ENCODE data around the gene METTL23. TPM values are rescaled to one million over a fixed set of nuclear protein-coding genes. Genes with fewer than 3 reads are reported as not detected.
A peak's percentile ranks its signal among the peaks of the same experiment; 100 is the strongest.

METTL23 gene
- total and polyA plus RNA-seq, 2 experiments from 2014 or later, result 47.6 to 77.9 TPM

GRCh38 chr17:76733618-76733957 is 6.9 kb downstream of the METTL23 start:
- H3K27me3 ChIP-seq, result no peaks in the 10 kb centered on the region
- H3K9me3 ChIP-seq (ENCODE audit: low read depth), result no peaks in the 10 kb centered on the region
- H3K4me3 ChIP-seq, result peak overlapping the region; percentile 90
- H3K36me3 ChIP-seq, result peaks cover 36% of the 10 kb centered on the region
- peaks cover 10% of the 10 kb centered on the region for H3K4me1 ChIP-seq (ENCODE audit: low read depth)
- H3K27ac ChIP-seq, result peak overlapping the region; percentile 15
- TF ChIP-seq CTCF (IDR thresholded peaks at IDR 0.05; ENCODE audit: low read depth, low read length), result no peak
- DNase-seq (ENCODE audit: low read depth in 1 of 2, low spot score in 1 of 2), result no peak

- DNase-seq (ENCODE audit: low read depth in 1 of 2, low spot score in 1 of 2), result peak in 1 of 2 donors; percentile 60
- peak overlapping the region; percentile 15 for H3K27ac ChIP-seq
- peaks cover 36% of the 10 kb centered on the region for H3K36me3 ChIP-seq
- TF ChIP-seq CTCF (IDR thresholded peaks at IDR 0.05; ENCODE audit: low read depth, low read length), result no peak
- H3K27me3 ChIP-seq, result no peaks in the 10 kb centered on the region
- no peaks in the 10 kb centered on the region for H3K9me3 ChIP-seq (ENCODE audit: low read depth)
- H3K4me1 ChIP-seq (ENCODE audit: low read depth), result peaks cover 10% of the 10 kb centered on the region
- H3K4me3 ChIP-seq, result peak overlapping the region; percentile 90
Observed at GRCh38 chr17:76734080-76734840, 7.6 kb downstream of the METTL23 start.

- Histone ChIP-seq H3K27ac (peak overlapping the region; percentile 95), H3K27me3 (no peaks in the 10 kb centered on the region), H3K4me3 (peak overlapping the region; percentile 90), H3K9me3 (ENCODE audit: low read depth) (no peaks in the 10 kb centered on the region), H3K36me3 (peaks cover 36% of the 10 kb centered on the region), H3K4me1 (ENCODE audit: low read depth) (peaks cover 15% of the 10 kb centered on the region)
- no peak for TF ChIP-seq CTCF (IDR thresholded peaks at IDR 0.05; ENCODE audit: low read depth, low read length)
- DNase-seq (ENCODE audit: low read depth in 1 of 2, low spot score in 1 of 2), result peak in 1 of 2 donors; percentile 47
Observed at GRCh38 chr17:76735006-76735405, 8.4 kb downstream of the METTL23 start.

GRCh38 chr17:76735586-76736348 is 9.1 kb downstream of the METTL23 start:
- Histone ChIP-seq H3K9me3 (ENCODE audit: low read depth) (no peaks in the 10 kb centered on the region), H3K4me3 (peak overlapping the region; percentile 90), H3K27ac (peak overlapping the region; percentile 95), H3K36me3 (peaks cover 36% of the 10 kb centered on the region), H3K4me1 (ENCODE audit: low read depth) (peaks cover 22% of the 10 kb centered on the region), H3K27me3 (no peaks in the 10 kb centered on the region)
- TF ChIP-seq CTCF (IDR thresholded peaks at IDR 0.05; ENCODE audit: low read depth, low read length), result no peak
- DNase-seq (ENCODE audit: low read depth in 1 of 2, low spot score in 1 of 2), result no peak

- peak overlapping the region; percentile 90 for H3K4me3 ChIP-seq
- no peaks in the 10 kb centered on the region for H3K9me3 ChIP-seq (ENCODE audit: low read depth)
- peak; percentile 30 for TF ChIP-seq CTCF (IDR thresholded peaks at IDR 0.05; ENCODE audit: low read depth, low read length)
- DNase-seq (ENCODE audit: low read depth in 1 of 2, low spot score in 1 of 2), result peak; percentile 80 to 85
- H3K27me3 ChIP-seq, result no peaks in the 10 kb centered on the region
- H3K27ac ChIP-seq, result peak overlapping the region; percentile 95
- H3K4me1 ChIP-seq (ENCODE audit: low read depth), result peaks cover 26% of the 10 kb centered on the region
- peaks cover 36% of the 10 kb centered on the region for H3K36me3 ChIP-seq
Observed at GRCh38 chr17:76736349-76737081, 9.9 kb downstream of the METTL23 start.
